ENCODE results near the gene SOS2. TPM values are rescaled to one million over a fixed set of nuclear protein-coding genes. Genes with fewer than 3 reads are reported as not detected.
"Not testable (repeated sequence)": the region's sequence is repeated elsewhere in the genome, so short reads cannot be mapped to it uniquely, and the experiment has no call there.

The SOS2 gene
- total and polyA plus RNA-seq, 12 donors: 6.1 to 39.1 (median 27.8) TPM

- H3K36me3 ChIP-seq (replicated peaks in 1 of 2): no peaks in the 10 kb centered on the region
- no peak overlapping the region for H3K27ac ChIP-seq
- TF ChIP-seq CTCF (IDR thresholded peaks at IDR 0.05): no peak
- no peak for TF ChIP-seq POLR2A (IDR thresholded peaks at IDR 0.05)
- no peak for DNase-seq
- no peaks in the 10 kb centered on the region for H3K27me3 ChIP-seq
- intact Hi-C loops (cut with DNase I): no loop called here
- H3K4me1 ChIP-seq (replicated peaks in 1 of 2): peaks cover 0 to 7% of the 10 kb centered on the region in 2 donors
- 81 to 91% (median 86%) methylated on average over 8 of the region's 8 CpGs for WGBS, 4 donors
- H3K9me3 ChIP-seq (replicated peaks in 1 of 3): no peaks in the 10 kb centered on the region
- H3K4me3 ChIP-seq: no peak overlapping the region
Measured at GRCh38 chr14:50082308-50082742, 149.1 kb downstream of the SOS2 start.

GRCh38 chr14:50079103-50079502 lies 152.3 kb downstream of the SOS2 start:
- H3K4me1 ChIP-seq (replicated peaks in 1 of 2); H3K36me3 ChIP-seq (replicated peaks in 1 of 2); intact Hi-C loops (cut with DNase I); H3K27me3 ChIP-seq; DNase-seq; H3K4me3 ChIP-seq; H3K27ac ChIP-seq; H3K9me3 ChIP-seq (replicated peaks in 1 of 3): not testable (repeated sequence)
- WGBS, 4 donors: 90 to 100% (median 98%) methylated on average over 1 of the region's 1 CpG

GRCh38 chr14:50073663-50074062 lies 157.7 kb downstream of the SOS2 start:
- 94 to 99% (median 98%) methylated on average over 14 to 32 of the region's 32 CpGs for WGBS, 4 donors
- H3K27me3 ChIP-seq; H3K4me1 ChIP-seq (replicated peaks in 1 of 2); intact Hi-C loops (cut with DNase I); H3K9me3 ChIP-seq (replicated peaks in 1 of 3); H3K27ac ChIP-seq; DNase-seq; H3K4me3 ChIP-seq; H3K36me3 ChIP-seq (replicated peaks in 1 of 2): not testable (repeated sequence)

GRCh38 chr14:50072395-50072794 lies 159.0 kb downstream of the SOS2 start:
- TF ChIP-seq POLR2A (IDR thresholded peaks at IDR 0.05) (no peak), CTCF (IDR thresholded peaks at IDR 0.05) (no peak)
- Histone ChIP-seq H3K9me3 (replicated peaks in 1 of 3) (no peaks in the 10 kb centered on the region), H3K27ac (no peak overlapping the region), H3K27me3 (no peaks in the 10 kb centered on the region), H3K36me3 (replicated peaks in 1 of 2) (no peaks in the 10 kb centered on the region), H3K4me3 (no peak overlapping the region), H3K4me1 (replicated peaks in 1 of 2) (no peaks in the 10 kb centered on the region)
- WGBS, 4 donors: 36 to 95% (median 67%) methylated on average over 1 of the region's 1 CpG
- intact Hi-C loops (cut with DNase I): no loop called here
- no peak for DNase-seq

GRCh38 chr14:50070840-50071548 lies 160.4 kb downstream of the SOS2 start:
- peak in 1 of 7 donors; percentile 11 for DNase-seq
- no peak overlapping the region for H3K4me3 ChIP-seq
- H3K4me1 ChIP-seq (replicated peaks in 1 of 2): no peaks in the 10 kb centered on the region
- no peak overlapping the region for H3K27ac ChIP-seq
- TF ChIP-seq CTCF (IDR thresholded peaks at IDR 0.05): no peak
- TF ChIP-seq POLR2A (IDR thresholded peaks at IDR 0.05): no peak
- no peaks in the 10 kb centered on the region for H3K9me3 ChIP-seq (replicated peaks in 1 of 3)
- WGBS, 4 donors: 69 to 84% (median 83%) methylated on average over 13 of the region's 13 CpGs
- no peaks in the 10 kb centered on the region for H3K36me3 ChIP-seq (replicated peaks in 1 of 2)
- no peaks in the 10 kb centered on the region for H3K27me3 ChIP-seq
- intact Hi-C loops (cut with DNase I): no loop called here

Measured in adrenal gland (tissue), 12 donors.